Astrocyte (in vitro differentiated cells and primary cell): ENCODE measurements around the gene BLVRB. TPM values are rescaled to one million over a fixed set of nuclear protein-coding genes. Genes with fewer than 3 reads are reported as not detected.
A peak's percentile ranks its signal among the peaks of the same experiment; 100 is the strongest.

Source experiments
- DNase-seq: peaks from one replicate; pipeline ENCODE4 v3.0.0-alpha.2; 2010; ENCODE audit warnings: low read depth
- FAIRE-seq: peaks from 2 replicates; lab custom pipeline; 2011; peaks lifted over from hg19 to GRCh38; lab: Jason Lieb, UNC
- H2AFZ ChIP-seq: 2 replicates; pipeline ENCODE4 v1.6.0; 2012; ENCODE audit warnings: low read depth, low read length, inconsistent platforms
- H3K27ac ChIP-seq: 2 replicates; pipeline ENCODE4 v1.5.1; 2011; ENCODE audit warnings: low read depth, low read length, inconsistent platforms
- H3K27me3 ChIP-seq: 2 replicates; pipeline ENCODE4 v1.6.0; 2011; ENCODE audit warnings: low read length, inconsistent platforms; ENCODE audit not compliant: insufficient read depth
- H3K36me3 ChIP-seq: 2 replicates; pipeline ENCODE4 v1.5.1; 2011; ENCODE audit warnings: low read length, inconsistent platforms; ENCODE audit not compliant: insufficient read depth
- H3K4me1 ChIP-seq: 2 replicates; pipeline ENCODE4 v1.5.1; 2011; ENCODE audit warnings: low read length, inconsistent platforms; ENCODE audit not compliant: insufficient read depth
- H3K4me2 ChIP-seq: 2 replicates; pipeline ENCODE4 v1.6.0; 2012; ENCODE audit warnings: low read length, inconsistent platforms
- H3K4me3 ChIP-seq: 2 replicates; pipeline ENCODE4 v1.5.1; 2011; ENCODE audit warnings: low read depth, mild to moderate bottlenecking, low read length, inconsistent platforms; ENCODE audit not compliant: insufficient read depth
- H3K79me2 ChIP-seq: 2 replicates; pipeline ENCODE4 v1.6.0; 2012; ENCODE audit warnings: mild to moderate bottlenecking, low read length, inconsistent platforms; ENCODE audit not compliant: insufficient read depth
- H3K9ac ChIP-seq: 2 replicates; pipeline ENCODE4 v1.6.0; 2012; ENCODE audit warnings: mild to moderate bottlenecking, low read length, inconsistent platforms
- H3K9me3 ChIP-seq: 2 replicates; pipeline ENCODE4 v1.5.1; 2012; ENCODE audit warnings: low read depth, mild to moderate bottlenecking, low read length, inconsistent platforms; ENCODE audit not compliant: insufficient read depth
- H4K20me1 ChIP-seq: 2 replicates; pipeline ENCODE4 v1.6.0; 2012; ENCODE audit warnings: low read length, inconsistent platforms; ENCODE audit not compliant: insufficient read depth
- H3K27ac Mint-ChIP-seq: one replicate; pipeline ENCODE4 v1.8.0; 2021; ENCODE audit warnings: mild to moderate bottlenecking, mixed read lengths; ENCODE audit not compliant: unreplicated experiment
- H3K27me3 Mint-ChIP-seq: one replicate; pipeline ENCODE4 v1.8.0; 2021; ENCODE audit warnings: low read depth, mixed read lengths; ENCODE audit not compliant: unreplicated experiment
- H3K36me3 Mint-ChIP-seq: one replicate; pipeline ENCODE4 v1.8.0; 2021; ENCODE audit warnings: low read depth, mixed read lengths; ENCODE audit not compliant: unreplicated experiment
- H3K4me1 Mint-ChIP-seq: one replicate; pipeline ENCODE4 v1.8.0; 2021; ENCODE audit warnings: low read depth, mixed read lengths; ENCODE audit not compliant: unreplicated experiment
- H3K4me3 Mint-ChIP-seq: one replicate; pipeline ENCODE4 v1.8.0; 2021; ENCODE audit warnings: mild to moderate bottlenecking, moderate library complexity, mixed read lengths; ENCODE audit not compliant: unreplicated experiment
- H3K9me3 Mint-ChIP-seq: one replicate; pipeline ENCODE4 v1.8.0; 2021; ENCODE audit warnings: mild to moderate bottlenecking, mixed read lengths; ENCODE audit not compliant: unreplicated experiment
- CTCF ChIP-seq: IDR thresholded peaks from 2 replicates; pipeline ENCODE4 v1.5.1; 2011; ENCODE audit warnings: low read depth, mild to moderate bottlenecking, inconsistent platforms, low read length, moderate library complexity; ENCODE audit not compliant: insufficient read depth
- EZH2 ChIP-seq: IDR thresholded peaks from 2 replicates; pipeline ENCODE4 v1.6.1; 2012; ENCODE audit warnings: mild to moderate bottlenecking, low read length, inconsistent platforms; ENCODE audit not compliant: insufficient read depth
- total RNA-seq: library from RNA; stranded (reverse); gene quantifications from 2 replicates; pipeline ENCODE4 v1.2.1, GENCODE V29; 2021

The BLVRB gene
- total RNA-seq, 1 donor from 2014 or later = 27.1 TPM

- no peak for TF ChIP-seq CTCF
- TF ChIP-seq EZH2 = no peak
- Histone ChIP-seq H2AFZ (peak overlapping the region; percentile 67), H3K4me2 (peak overlapping the region; percentile 94), H3K27me3 (no peaks in the 10 kb centered on the region), H3K9me3 (no peaks in the 10 kb centered on the region), H3K79me2 (peaks cover 38% of the 10 kb centered on the region), H3K9ac (peak overlapping the region; percentile 87), H4K20me1 (peaks cover 20% of the 10 kb centered on the region), H3K27ac (peak overlapping the region; percentile 95), H3K4me1 (peaks cover 25% of the 10 kb centered on the region), H3K4me3 (peak overlapping the region; percentile 68), H3K36me3 (peaks cover 10% of the 10 kb centered on the region)
- DNase-seq (no peak), FAIRE-seq (no peak)
- Mint-ChIP-seq H3K27ac (peak overlapping the region; percentile 87), H3K36me3 (peaks cover 3% of the 10 kb centered on the region), H3K4me1 (peaks cover 14% of the 10 kb centered on the region), H3K4me3 (peak overlapping the region; percentile 73), H3K9me3 (no peaks in the 10 kb centered on the region), H3K27me3 (no peaks in the 10 kb centered on the region)
Observed at GRCh38 chr19:40420451-40420765, 45.1 kb downstream of the BLVRB start.

GRCh38 chr19:40419780-40420179, 45.8 kb downstream of the BLVRB start:
- no peaks in the 10 kb centered on the region for H3K27me3 Mint-ChIP-seq
- H4K20me1 ChIP-seq = peaks cover 18% of the 10 kb centered on the region
- H3K27ac ChIP-seq = no peak overlapping the region
- H3K4me3 ChIP-seq = no peak overlapping the region
- peaks cover 10% of the 10 kb centered on the region for H3K36me3 ChIP-seq
- H2AFZ ChIP-seq = no peak overlapping the region
- H3K4me2 ChIP-seq = no peak overlapping the region
- FAIRE-seq = no peak
- no peaks in the 10 kb centered on the region for H3K9me3 ChIP-seq
- no peak overlapping the region for H3K9ac ChIP-seq
- peaks cover 25% of the 10 kb centered on the region for H3K4me1 ChIP-seq
- H3K4me3 Mint-ChIP-seq = no peak overlapping the region
- H3K27me3 ChIP-seq = no peaks in the 10 kb centered on the region
- H3K4me1 Mint-ChIP-seq = peaks cover 14% of the 10 kb centered on the region
- H3K36me3 Mint-ChIP-seq = peaks cover 3% of the 10 kb centered on the region
- H3K79me2 ChIP-seq = peaks cover 34% of the 10 kb centered on the region
- TF ChIP-seq EZH2 (no peak), CTCF (no peak)
- DNase-seq = no peak
- H3K9me3 Mint-ChIP-seq = no peaks in the 10 kb centered on the region
- H3K27ac Mint-ChIP-seq = peak overlapping the region; percentile 62

GRCh38 chr19:40419066-40419612, 46.4 kb downstream of the BLVRB start:
- no peak overlapping the region for H3K4me3 ChIP-seq
- H3K36me3 Mint-ChIP-seq = no peaks in the 10 kb centered on the region
- no peak overlapping the region for H3K4me2 ChIP-seq
- no peaks in the 10 kb centered on the region for H3K9me3 ChIP-seq
- no peaks in the 10 kb centered on the region for H3K27me3 Mint-ChIP-seq
- no peaks in the 10 kb centered on the region for H3K9me3 Mint-ChIP-seq
- FAIRE-seq (no peak), DNase-seq (no peak)
- H3K27ac Mint-ChIP-seq = no peak overlapping the region
- H3K4me1 ChIP-seq = peaks cover 25% of the 10 kb centered on the region
- H3K9ac ChIP-seq = no peak overlapping the region
- H3K4me3 Mint-ChIP-seq = no peak overlapping the region
- H3K4me1 Mint-ChIP-seq = peaks cover 14% of the 10 kb centered on the region
- peaks cover 13% of the 10 kb centered on the region for H4K20me1 ChIP-seq
- TF ChIP-seq EZH2 (no peak), CTCF (no peak)
- no peaks in the 10 kb centered on the region for H3K27me3 ChIP-seq
- no peak overlapping the region for H3K27ac ChIP-seq
- peaks cover 10% of the 10 kb centered on the region for H3K36me3 ChIP-seq
- H2AFZ ChIP-seq = no peak overlapping the region
- H3K79me2 ChIP-seq = peaks cover 28% of the 10 kb centered on the region
